ENCODE measurements around the gene CCDC192.
"Not testable (repeated sequence)": the region's sequence is repeated elsewhere in the genome, so short reads cannot be mapped to it uniquely, and the experiment has no call there.

DNA sequence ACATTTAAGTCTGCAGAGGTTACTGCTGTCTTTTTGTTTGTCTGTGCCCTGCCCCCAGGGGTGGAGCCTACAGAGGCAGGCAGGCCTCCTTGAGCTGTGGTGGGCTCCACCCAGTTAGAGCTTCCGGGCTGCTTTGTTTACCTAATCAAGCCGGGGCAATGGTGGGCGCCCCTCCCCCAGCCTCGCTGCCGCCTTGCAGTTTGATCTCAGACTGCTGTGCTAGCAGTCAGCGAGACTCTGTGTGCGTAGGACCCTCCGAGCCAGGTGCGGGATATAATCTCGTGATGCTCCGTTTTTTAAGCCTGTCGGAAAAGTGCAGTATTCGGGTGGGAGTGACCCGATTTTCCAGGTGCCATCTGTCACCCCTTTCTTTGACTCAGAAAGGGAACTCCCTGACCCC is 36.2 kb downstream of the CCDC192 start:
- not testable (repeated sequence) for TF ChIP-seq POLR2A (IDR thresholded peaks at IDR 0.05; ENCODE audit: low read depth, low read length); POLR2AphosphoS5 (IDR thresholded peaks at IDR 0.05; ENCODE audit: low read depth, low read length); PAX5 (IDR thresholded peaks at IDR 0.05; ENCODE audit: insufficient read depth, low read length, severe bottlenecking); SPI1 (IDR thresholded peaks at IDR 0.05; ENCODE audit: low read depth, low read length); POU2F2 (IDR thresholded peaks at IDR 0.05; ENCODE audit: low read depth, low read length)
